ENCODE results near the gene RAET1G.

DNA sequence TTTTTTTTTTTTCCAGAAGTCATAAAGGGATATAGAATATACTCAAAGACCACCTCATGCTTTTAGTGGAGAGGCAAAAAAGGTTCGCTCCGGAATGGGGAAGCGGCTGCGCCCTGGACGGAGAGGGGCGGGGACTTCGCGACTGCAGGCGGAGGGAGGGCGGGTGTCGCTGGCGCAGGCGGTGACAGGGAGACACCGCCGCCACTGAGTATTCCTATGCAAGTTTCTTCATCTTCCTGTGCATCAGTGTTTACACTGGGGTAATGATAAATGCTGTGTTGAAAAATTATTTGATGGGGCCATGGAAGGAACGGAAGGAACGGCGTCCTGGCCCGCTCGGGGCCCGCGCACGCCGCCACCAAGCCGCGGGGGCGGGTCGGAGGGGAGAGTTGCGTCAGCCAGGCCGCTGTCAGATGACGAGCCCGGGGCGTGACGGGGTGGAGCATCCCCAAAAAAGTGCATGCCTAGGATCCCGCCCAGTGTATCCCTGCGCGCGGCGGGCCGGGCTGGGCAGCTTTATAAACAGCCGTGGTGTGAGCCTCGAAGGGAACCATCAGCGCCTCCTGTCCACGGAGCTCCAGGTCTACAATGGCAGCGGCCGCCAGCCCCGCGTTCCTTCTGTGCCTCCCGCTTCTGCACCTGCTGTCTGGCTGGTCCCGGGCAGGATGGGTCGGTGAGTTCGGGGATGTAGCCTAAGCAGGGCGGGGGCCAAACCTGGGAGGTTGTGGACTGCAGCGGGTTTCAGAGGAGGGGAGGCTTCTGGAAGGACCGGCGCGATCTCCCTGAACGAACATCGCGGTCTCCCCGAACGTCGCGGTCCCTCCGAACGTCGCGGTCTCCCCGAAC, 40.8 kb upstream of the RAET1G start, which contains the start of gene ULBP1:
- no peak for TF ChIP-seq EZH2 (IDR thresholded peaks at IDR 0.05; ENCODE audit: insufficient read depth, poor library complexity, severe bottlenecking)
- TF ChIP-seq EZH2phosphoT487 (IDR thresholded peaks at IDR 0.05; ENCODE audit: insufficient read depth, low read depth): no peak
